OCI-LY7 (cell line): Measurements from ENCODE around the gene NUP210.

ENCODE experiments used
- EZH2phosphoT487 ChIP-seq: fragments of 200-600 bp; sonication (generic); IDR thresholded peaks from 2 replicates; pipeline ENCODE4 v1.6.1; 2018; ENCODE audit warnings: low read depth, borderline replicate concordance, mild to moderate bottlenecking, mixed run types, antibody characterized with exemption, low read length, moderate library complexity, mixed read lengths
- TF ChIP-seq, protein P1 (sequence below): fragments of 200-600 bp; sonication (generic); conservative IDR thresholded peaks from 2 replicates; pipeline ENCODE4 v1.5.1; 2014; ENCODE audit warnings: mild to moderate bottlenecking, antibody characterized with exemption, low read length, moderate library complexity, mixed read lengths

DNA sequence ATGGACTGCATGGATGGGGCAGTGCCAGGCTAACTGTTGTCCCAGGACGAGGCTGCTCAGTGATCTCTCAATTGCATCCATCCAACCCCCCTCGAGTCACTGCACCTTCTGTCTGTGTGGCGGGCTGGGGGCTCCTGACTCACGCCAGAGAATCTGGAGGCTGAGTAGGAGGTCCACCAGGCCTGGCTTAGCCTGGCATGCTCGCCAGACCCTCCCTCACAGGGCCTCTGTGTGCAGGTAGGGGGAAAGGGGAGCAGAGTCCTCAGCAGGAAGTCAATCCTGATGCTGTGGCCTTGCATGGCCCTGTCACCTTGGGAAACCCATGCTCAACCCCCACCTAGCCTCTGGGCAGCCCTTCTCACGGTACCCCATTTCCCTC, 140.6 kb downstream of the NUP210 start:
- TF ChIP-seq, protein P1, sequence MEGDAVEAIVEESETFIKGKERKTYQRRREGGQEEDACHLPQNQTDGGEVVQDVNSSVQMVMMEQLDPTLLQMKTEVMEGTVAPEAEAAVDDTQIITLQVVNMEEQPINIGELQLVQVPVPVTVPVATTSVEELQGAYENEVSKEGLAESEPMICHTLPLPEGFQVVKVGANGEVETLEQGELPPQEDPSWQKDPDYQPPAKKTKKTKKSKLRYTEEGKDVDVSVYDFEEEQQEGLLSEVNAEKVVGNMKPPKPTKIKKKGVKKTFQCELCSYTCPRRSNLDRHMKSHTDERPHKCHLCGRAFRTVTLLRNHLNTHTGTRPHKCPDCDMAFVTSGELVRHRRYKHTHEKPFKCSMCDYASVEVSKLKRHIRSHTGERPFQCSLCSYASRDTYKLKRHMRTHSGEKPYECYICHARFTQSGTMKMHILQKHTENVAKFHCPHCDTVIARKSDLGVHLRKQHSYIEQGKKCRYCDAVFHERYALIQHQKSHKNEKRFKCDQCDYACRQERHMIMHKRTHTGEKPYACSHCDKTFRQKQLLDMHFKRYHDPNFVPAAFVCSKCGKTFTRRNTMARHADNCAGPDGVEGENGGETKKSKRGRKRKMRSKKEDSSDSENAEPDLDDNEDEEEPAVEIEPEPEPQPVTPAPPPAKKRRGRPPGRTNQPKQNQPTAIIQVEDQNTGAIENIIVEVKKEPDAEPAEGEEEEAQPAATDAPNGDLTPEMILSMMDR, result no peak
- TF ChIP-seq EZH2phosphoT487, result no peak
